GM19239 (cell line): ENCODE measurements around the gene TSBP1.

Source experiments
- DNase-seq: peaks from one replicate; pipeline ENCODE4 v3.0.0; 2011; ENCODE audit warnings: low spot score; ENCODE audit not compliant: insufficient read length
- FAIRE-seq: peaks from 2 replicates; lab custom pipeline; 2011; peaks lifted over from hg19 to GRCh38; lab: Jason Lieb, UNC

The TSBP1 gene, protein sequence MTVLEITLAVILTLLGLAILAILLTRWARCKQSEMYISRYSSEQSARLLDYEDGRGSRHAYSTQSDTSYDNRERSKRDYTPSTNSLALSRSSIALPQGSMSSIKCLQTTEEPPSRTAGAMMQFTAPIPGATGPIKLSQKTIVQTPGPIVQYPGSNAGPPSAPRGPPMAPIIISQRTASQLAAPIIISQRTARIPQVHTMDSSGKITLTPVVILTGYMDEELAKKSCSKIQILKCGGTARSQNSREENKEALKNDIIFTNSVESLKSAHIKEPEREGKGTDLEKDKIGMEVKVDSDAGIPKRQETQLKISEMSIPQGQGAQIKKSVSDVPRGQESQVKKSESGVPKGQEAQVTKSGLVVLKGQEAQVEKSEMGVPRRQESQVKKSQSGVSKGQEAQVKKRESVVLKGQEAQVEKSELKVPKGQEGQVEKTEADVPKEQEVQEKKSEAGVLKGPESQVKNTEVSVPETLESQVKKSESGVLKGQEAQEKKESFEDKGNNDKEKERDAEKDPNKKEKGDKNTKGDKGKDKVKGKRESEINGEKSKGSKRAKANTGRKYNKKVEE

GRCh38 chr6:32371803-32372202, at the start of gene TSBP1:
TSBP1 (minus strand) TSS chr6:32371903; CDS start chr6:32371706, 197 bp downstream.
- FAIRE-seq (no peak), DNase-seq (no peak)

DNA sequence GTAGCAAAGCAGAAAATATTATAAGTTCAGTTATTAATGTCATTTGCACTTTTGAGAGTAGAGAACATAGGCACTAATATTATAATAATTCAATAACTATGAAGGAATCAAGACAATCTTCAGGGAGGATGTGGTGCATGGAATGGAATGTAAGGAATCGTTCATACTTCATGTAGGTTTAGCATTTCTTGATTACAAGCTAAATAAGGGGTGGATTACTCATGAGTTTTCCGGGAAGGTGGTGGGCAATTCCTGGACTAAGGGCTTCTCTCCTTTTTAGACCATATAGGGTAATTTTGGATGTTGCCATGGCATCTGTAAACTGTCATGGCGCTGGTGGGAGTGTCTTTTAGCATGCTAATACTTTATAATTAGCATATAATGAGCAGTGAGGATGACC, 44.3 kb upstream of the TSBP1 start:
- FAIRE-seq (no peak), DNase-seq (no peak)

- DNase-seq (peak; percentile 21), FAIRE-seq (peak; percentile 86)
Observed at GRCh38 chr6:32415521-32416019, 43.9 kb upstream of the TSBP1 start.

DNA sequence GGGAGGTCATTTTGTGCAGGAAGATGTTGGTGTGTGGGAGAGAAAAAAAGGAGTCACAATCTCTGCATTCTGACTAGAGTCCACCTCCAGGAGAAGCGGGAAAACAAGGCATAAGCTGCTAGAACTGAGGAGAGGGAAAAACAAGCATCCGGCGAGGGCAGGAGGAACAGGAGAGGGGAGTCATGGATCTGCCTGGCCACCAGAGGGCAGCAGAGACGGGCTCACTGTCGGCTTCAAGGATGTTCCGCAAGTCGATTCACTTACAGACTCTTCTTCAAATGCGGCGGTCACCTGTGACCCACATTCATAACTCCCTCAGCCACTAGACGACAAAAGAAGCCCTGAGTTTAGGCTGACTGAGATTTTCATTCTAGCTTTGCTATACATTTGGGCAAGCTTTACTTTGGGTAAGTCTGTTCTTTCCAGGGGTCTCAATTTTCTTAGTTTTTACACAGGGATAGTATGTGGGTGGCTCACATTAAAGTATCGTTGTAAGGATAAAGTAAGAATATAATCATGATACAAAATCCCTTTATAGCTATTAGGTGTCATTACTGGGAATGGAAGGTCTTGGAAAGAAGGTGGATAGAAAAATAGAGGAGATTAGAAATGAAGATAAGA, 41.8 kb upstream of the TSBP1 start:
- DNase-seq, result peak; percentile 46
- peak; percentile 96 for FAIRE-seq

DNA sequence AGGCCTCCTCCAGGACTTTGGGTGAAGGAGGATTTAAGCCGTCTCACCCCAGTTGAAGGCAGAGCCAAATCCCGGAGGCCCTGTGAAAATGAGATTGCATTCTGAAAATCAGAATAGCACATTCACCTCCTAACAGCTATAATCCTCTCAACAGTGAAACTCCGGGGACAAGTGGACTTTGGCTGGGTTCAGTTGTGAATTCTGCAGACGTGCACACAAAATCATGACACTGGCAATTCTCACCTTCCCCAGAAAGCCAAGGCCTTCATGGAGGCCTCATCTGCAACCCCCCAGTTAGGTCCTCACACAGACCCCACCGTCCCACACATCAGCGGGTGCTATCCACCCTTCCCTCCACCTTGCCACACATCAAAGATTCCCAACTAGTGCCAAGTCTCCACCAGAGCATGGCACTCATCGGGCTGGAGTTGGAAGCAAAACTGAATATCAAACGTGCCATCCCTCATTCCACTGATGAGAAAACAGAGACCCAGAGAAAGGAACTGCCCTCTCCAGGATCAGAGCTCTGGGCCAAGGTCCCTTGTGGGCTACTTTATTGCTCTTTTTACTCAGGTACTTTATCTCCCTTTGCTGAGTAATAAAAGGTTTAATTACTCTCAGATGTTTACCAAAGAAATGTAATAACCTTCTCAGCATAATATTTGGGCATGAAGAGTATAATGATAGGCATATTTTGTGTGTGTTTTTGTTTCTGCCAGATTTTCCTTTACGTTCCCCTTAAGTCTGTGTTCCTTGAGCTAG, 40.0 kb upstream of the TSBP1 start:
- FAIRE-seq, result no peak
- DNase-seq, result no peak

DNA sequence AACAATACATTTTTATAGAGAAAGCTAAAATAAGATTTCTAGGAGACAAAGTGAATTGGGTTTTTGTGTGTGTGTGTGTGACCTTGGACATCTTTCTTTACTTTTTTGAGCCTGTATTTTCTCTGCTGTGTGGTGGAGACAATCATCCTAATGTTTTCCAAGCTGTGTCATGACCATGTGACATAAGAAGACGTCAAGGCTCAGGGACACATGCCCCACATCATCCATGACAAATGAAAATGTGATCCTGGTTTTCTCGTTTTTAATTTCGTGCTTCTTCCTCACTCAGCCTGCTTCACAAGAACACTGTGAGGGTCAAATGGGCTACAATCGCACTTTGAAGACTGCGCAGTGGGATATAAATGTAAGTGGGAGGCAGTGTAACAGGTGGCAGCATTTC, 39.2 kb upstream of the TSBP1 start:
- DNase-seq (no peak), FAIRE-seq (no peak)

- no peak for DNase-seq
- FAIRE-seq, result no peak
Observed at GRCh38 chr6:32406857-32407256, 35.2 kb upstream of the TSBP1 start, which contains the start of gene BTNL2. BTNL2 (minus strand) TSS chr6:32407181; CDS start chr6:32407123, 58 bp downstream.

DNA sequence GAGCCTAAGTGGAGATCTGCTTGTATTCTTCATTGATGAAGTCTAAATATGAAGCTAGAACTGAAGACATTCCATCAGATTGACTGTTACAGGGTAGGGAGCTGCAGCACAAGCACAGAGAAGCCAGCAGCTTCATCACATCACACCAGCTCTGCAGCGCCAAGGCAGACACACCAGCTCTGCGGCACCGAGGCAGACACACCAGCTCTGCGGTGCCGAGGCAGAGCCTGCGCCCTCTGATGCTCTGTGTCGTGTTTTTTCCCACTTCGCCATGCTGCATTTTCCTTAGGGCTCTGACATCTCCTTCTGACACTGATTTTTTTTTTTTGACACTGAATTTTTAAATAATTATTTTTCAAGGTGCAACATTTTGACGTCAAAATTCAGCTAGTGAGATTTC, 34.5 kb upstream of the TSBP1 start:
- FAIRE-seq, result no peak
- DNase-seq, result no peak

- no peak for DNase-seq
- FAIRE-seq, result no peak
Observed at GRCh38 chr6:32405656-32406055, 34.0 kb upstream of the TSBP1 start.

- FAIRE-seq (no peak), DNase-seq (no peak)
Observed at GRCh38 chr6:32402812-32403211, 31.1 kb upstream of the TSBP1 start.

DNA sequence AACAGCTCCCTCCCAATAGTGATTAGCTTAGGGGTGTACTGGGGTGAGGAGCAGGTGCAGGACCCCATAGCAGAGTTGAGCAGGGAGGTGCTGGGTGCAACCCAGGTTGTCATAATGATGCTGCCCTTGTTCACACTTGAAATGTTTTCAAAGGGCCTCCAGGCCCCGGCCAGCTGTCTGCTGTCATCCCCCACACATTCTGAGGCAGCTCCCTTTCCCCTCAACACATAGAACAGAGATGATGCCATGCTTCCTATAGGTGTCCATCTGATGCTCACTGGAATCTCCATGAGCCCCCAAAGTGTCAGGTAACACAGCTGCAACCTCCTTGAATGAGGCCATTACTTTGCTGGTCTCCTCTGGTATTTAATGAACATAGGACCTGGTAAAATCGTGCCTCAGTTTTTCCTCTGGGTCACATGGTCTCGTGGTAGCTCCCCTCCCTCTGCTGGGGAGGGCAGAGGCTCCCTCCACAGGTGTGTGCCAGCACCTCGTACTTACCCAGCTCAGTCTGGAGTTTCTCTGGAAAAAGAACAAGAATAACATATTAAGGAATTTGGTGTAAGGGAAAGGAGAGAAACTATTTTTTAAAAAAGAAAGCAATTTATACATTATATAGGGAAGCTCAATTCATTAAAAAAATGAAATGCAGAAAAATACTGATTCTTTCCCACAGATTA, 29.7 kb upstream of the TSBP1 start:
- DNase-seq (no peak), FAIRE-seq (no peak)

GRCh38 chr6:32397252-32397920, 25.7 kb upstream of the TSBP1 start:
- FAIRE-seq (peak; percentile 99), DNase-seq (peak; percentile 24)

DNA sequence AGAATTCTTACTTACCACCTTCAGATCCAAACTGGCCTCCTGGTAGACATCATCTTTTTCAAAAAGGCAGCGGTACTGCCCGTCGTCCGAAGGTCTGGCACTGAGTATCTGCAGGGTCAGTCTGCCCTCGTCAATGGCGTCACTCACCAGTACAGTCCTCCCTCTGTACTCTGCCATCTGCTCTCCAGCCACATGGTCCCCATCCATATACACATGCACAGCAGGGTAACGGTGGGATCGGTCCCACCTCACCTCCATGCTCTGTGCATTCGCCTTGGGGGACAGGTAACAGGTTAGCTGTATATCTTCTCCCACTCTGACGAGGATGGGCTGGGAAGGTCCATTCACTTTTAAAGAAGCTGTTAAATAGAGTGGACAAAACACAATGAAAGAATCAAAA, 24.3 kb upstream of the TSBP1 start:
- FAIRE-seq, result peak; percentile 28

GRCh38 chr6:32393665-32394420, 22.1 kb upstream of the TSBP1 start:
- DNase-seq (no peak), FAIRE-seq (no peak)

More for the DNA sequence above, 24.3 kb upstream of the TSBP1 start:
- DNase-seq, result no peak

GRCh38 chr6:32391505-32391904, 19.8 kb upstream of the TSBP1 start:
- no peak for DNase-seq
- no peak for FAIRE-seq

- DNase-seq (no peak), FAIRE-seq (peak; percentile 58)
Observed at GRCh38 chr6:32387589-32388340, 16.1 kb upstream of the TSBP1 start.

DNA sequence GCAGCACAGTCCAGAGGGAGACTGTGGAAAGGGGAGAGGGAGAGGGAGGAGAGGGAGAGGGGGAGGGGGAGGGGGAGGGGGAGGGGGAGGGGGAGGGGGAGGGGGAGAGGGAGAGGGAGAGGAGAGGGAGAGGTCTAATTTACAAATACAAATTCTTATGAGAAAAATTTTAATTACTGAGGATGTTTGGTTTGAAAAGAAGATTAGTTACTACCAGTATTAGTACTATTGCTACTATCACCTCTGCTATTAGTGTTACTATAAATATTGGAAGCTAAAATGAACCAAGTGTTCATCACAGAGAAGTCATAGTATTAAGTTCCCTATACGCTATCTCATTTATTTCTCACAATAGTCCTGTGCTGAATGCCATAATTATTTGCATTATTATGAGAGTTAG, 14.3 kb upstream of the TSBP1 start:
- FAIRE-seq, result no peak
- DNase-seq, result no peak
